ENCODE measurements around the gene GRB14. TPM values are rescaled to one million over a fixed set of nuclear protein-coding genes. Genes with fewer than 3 reads are reported as not detected.

GRB14 gene
- total RNA-seq, 1 donor from 2014 or later: 4.5 TPM

DNA sequence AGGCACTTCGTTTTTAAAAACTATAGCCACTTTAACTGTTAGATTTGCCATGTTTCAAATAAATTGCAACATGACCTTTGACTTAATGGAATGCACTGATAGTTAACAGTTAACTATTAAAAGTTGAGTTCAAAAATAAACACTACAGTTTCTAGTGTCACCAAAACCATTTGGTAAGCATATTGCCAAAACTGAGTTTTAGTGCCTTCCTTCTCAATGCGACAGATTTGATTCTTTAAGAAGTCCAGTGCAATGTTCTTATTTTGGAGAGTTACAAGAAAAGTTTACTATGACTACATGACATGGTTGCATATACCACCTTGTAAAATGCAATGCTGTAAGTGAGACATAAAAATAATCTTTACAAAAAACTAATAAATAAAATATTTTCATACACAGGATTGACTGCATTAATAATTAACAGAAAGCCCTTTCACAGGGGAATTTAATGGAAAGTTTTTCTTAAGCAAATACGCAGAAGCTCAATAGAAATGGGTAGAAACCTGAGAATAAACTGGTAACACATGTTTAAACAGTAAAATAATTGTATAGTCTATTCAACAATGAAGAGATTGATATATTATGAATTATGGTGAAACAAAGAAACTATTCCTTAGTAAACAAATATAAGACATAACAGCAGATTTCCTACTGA, 53.8 kb downstream of the GRB14 start:
- TF ChIP-seq EZH2phosphoT487 (IDR thresholded peaks at IDR 0.05) (no peak), EZH2 (IDR thresholded peaks at IDR 0.05) (no peak)
- TF ChIP-seq, protein P1, sequence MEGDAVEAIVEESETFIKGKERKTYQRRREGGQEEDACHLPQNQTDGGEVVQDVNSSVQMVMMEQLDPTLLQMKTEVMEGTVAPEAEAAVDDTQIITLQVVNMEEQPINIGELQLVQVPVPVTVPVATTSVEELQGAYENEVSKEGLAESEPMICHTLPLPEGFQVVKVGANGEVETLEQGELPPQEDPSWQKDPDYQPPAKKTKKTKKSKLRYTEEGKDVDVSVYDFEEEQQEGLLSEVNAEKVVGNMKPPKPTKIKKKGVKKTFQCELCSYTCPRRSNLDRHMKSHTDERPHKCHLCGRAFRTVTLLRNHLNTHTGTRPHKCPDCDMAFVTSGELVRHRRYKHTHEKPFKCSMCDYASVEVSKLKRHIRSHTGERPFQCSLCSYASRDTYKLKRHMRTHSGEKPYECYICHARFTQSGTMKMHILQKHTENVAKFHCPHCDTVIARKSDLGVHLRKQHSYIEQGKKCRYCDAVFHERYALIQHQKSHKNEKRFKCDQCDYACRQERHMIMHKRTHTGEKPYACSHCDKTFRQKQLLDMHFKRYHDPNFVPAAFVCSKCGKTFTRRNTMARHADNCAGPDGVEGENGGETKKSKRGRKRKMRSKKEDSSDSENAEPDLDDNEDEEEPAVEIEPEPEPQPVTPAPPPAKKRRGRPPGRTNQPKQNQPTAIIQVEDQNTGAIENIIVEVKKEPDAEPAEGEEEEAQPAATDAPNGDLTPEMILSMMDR (IDR thresholded peaks at IDR 0.05): no peak
- Mint-ChIP-seq H3K36me3 (no peaks in the 10 kb centered on the region), H3K4me1 (peaks cover 7% of the 10 kb centered on the region)

DNA sequence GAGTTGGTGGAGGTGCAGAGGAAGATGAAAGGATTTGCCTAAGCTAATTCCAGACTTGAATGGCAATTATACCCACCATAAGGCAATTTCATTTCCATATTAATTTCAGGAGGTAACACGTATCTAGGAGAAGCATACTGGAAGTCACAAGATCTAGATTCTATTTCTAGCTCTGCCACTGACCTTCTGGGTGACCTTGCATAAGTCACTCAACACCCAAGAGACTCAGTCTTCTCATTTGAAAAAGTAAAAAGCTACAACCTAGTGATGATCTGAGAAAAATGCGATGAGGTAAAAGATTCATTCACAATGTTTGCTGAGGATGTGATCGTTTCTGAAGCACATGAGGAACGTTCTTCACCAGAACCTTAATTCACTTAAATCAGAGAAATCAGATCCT, 55.9 kb downstream of the GRB14 start:
- no peak overlapping the region for H3K4me3 Mint-ChIP-seq
- H3K27me3 Mint-ChIP-seq (ENCODE audit: insufficient read depth, low read depth): no peaks in the 10 kb centered on the region
- Histone ChIP-seq H3K9ac (no peak overlapping the region), H3K4me3 (no peak overlapping the region), H2AFZ (replicated peaks) (no peak overlapping the region), H3K4me1 (no peaks in the 10 kb centered on the region), H3K27me3 (no peaks in the 10 kb centered on the region), H3K9me3 (ENCODE audit: low read depth) (no peaks in the 10 kb centered on the region), H3K27ac (no peak overlapping the region), H4K20me1 (ENCODE audit: low read depth) (no peaks in the 10 kb centered on the region), H3K36me3 (no peaks in the 10 kb centered on the region), H3K4me2 (no peak overlapping the region), H3F3A (ENCODE audit: low read depth) (no peaks in the 10 kb centered on the region), H3K79me2 (ENCODE audit: low read depth) (no peaks in the 10 kb centered on the region)
- H3K36me3 Mint-ChIP-seq: no peaks in the 10 kb centered on the region
- H3K27ac Mint-ChIP-seq: no peak overlapping the region
- peaks cover 7% of the 10 kb centered on the region for H3K4me1 Mint-ChIP-seq
- TF ChIP-seq EZH2 (IDR thresholded peaks at IDR 0.05): no peak
- TF ChIP-seq, protein P1 (IDR thresholded peaks at IDR 0.05): no peak
- DNase-seq (ENCODE audit: low spot score): no peak
- no peaks in the 10 kb centered on the region for H3K9me3 Mint-ChIP-seq

More for the DNA sequence above, 53.8 kb downstream of the GRB14 start:
- Histone ChIP-seq H4K20me1 (ENCODE audit: low read depth) (no peaks in the 10 kb centered on the region), H3K9me3 (ENCODE audit: low read depth) (no peaks in the 10 kb centered on the region), H3F3A (ENCODE audit: low read depth) (no peaks in the 10 kb centered on the region), H3K36me3 (no peaks in the 10 kb centered on the region), H3K27ac (no peak overlapping the region), H3K27me3 (no peaks in the 10 kb centered on the region), H3K4me2 (no peak overlapping the region), H3K79me2 (ENCODE audit: low read depth) (no peaks in the 10 kb centered on the region), H3K4me3 (no peak overlapping the region), H3K4me1 (no peaks in the 10 kb centered on the region), H3K9ac (no peak overlapping the region), H2AFZ (replicated peaks) (no peak overlapping the region)
- no peaks in the 10 kb centered on the region for H3K9me3 Mint-ChIP-seq
- H3K27ac Mint-ChIP-seq: no peak overlapping the region
- DNase-seq (ENCODE audit: low spot score): no peak
- H3K27me3 Mint-ChIP-seq (ENCODE audit: insufficient read depth, low read depth): no peaks in the 10 kb centered on the region
- H3K4me3 Mint-ChIP-seq: no peak overlapping the region

DNA sequence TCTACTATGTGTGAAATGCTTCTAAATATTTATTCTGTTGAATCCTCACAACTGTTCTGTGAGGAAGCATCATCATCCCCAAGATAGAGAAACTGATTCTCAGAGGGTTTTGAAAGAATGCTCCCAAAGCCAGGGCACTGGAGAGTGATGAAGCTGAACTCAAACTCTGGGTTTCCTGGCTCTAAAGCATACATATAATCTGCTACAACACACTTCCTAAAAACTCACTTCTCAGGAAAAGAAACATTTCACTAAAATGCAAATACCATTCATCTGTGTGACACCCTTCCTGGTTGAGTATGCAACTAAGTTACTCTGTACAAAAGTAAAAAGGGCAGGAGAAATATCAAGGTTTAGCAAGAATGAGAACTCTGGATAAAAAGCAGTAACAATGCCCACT, 58.6 kb downstream of the GRB14 start:
- no peaks in the 10 kb centered on the region for H3K9me3 Mint-ChIP-seq
- H2AFZ ChIP-seq (replicated peaks): no peak overlapping the region
- H3K79me2 ChIP-seq (ENCODE audit: low read depth): no peaks in the 10 kb centered on the region
- H4K20me1 ChIP-seq (ENCODE audit: low read depth): no peaks in the 10 kb centered on the region
- no peak overlapping the region for H3K27ac ChIP-seq
- no peak for TF ChIP-seq EZH2phosphoT487 (IDR thresholded peaks at IDR 0.05)
- TF ChIP-seq EZH2 (IDR thresholded peaks at IDR 0.05): no peak
- TF ChIP-seq, protein P1 (IDR thresholded peaks at IDR 0.05): no peak
- no peaks in the 10 kb centered on the region for H3K27me3 ChIP-seq
- no peak overlapping the region for H3K4me2 ChIP-seq
- H3K36me3 ChIP-seq: no peaks in the 10 kb centered on the region
- H3K9me3 ChIP-seq (ENCODE audit: low read depth): no peaks in the 10 kb centered on the region
- H3K27ac Mint-ChIP-seq: no peak overlapping the region
- H3K4me1 Mint-ChIP-seq: no peaks in the 10 kb centered on the region
- DNase-seq (ENCODE audit: low spot score): no peak
- no peaks in the 10 kb centered on the region for H3F3A ChIP-seq (ENCODE audit: low read depth)
- no peaks in the 10 kb centered on the region for H3K27me3 Mint-ChIP-seq (ENCODE audit: insufficient read depth, low read depth)
- no peak overlapping the region for H3K9ac ChIP-seq
- H3K4me1 ChIP-seq: peaks cover 6% of the 10 kb centered on the region
- H3K4me3 Mint-ChIP-seq: no peak overlapping the region
- no peaks in the 10 kb centered on the region for H3K36me3 Mint-ChIP-seq
- H3K4me3 ChIP-seq: no peak overlapping the region
